MM.1S (cell line): ENCODE measurements around the gene LCNL1.

Experiments
- CTCF ChIP-seq: fragments of 300-600 bp; sonication (generic); IDR thresholded peaks from 2 replicates; pipeline ENCODE4 v1.5.1; 2016; ENCODE audit warnings: antibody characterized with exemption, low read length, mixed read lengths
- EZH2 ChIP-seq: fragments of 300-600 bp; sonication (generic); optimal IDR thresholded peaks from 2 replicates; pipeline ENCODE3; 2017; ENCODE audit warnings: low read depth, mild to moderate bottlenecking, antibody characterized with exemption, low read length, mixed read lengths

- TF ChIP-seq EZH2 (no peak), CTCF (no peak)
Measured at GRCh38 chr9:136969774-136970173, 13.0 kb upstream of the LCNL1 start.
